Cardiac fibroblast (primary cell): Measurements from ENCODE around the gene GALNS.
A peak's percentile ranks its signal among the peaks of the same experiment; 100 is the strongest.
"Not testable (repeated sequence)": the region's sequence is repeated elsewhere in the genome, so short reads cannot be mapped to it uniquely, and the experiment has no call there.

Experiments used
- DNase-seq, 2 donors: peaks; one replicate each; pipeline versions ENCODE4 v3.0.0 to v3.0.0-alpha.2; 2010; ENCODE audit warnings: low read depth in 2 of 2
- H3K4me3 ChIP-seq, 2 donors: replicated peaks in 1 of 2; 1 replicate in 1 of 2; 2 replicates in 1 of 2; pipeline ENCODE4 v1.5.1; 2011; ENCODE audit warnings: low read depth in 2 of 2, low read length in 2 of 2, mild to moderate bottlenecking in 2 of 2, moderate library complexity in 1 of 2
- CTCF ChIP-seq: IDR thresholded peaks from one replicate; pipeline ENCODE4 v1.5.1; 2011; ENCODE audit warnings: low read depth, mild to moderate bottlenecking, low read length, inconsistent platforms

Gene GALNS

GRCh38 chr16:88796278-88796677 is 60.5 kb downstream of the GALNS start:
- DNase-seq: no peak
- no peak overlapping the region for H3K4me3 ChIP-seq

GRCh38 chr16:88793251-88793954 is 63.3 kb downstream of the GALNS start:
- TF ChIP-seq CTCF: no peak
- no peak overlapping the region for H3K4me3 ChIP-seq
- DNase-seq: no peak

More at GRCh38 chr16:88796278-88796677, 60.5 kb downstream of the GALNS start:
- TF ChIP-seq CTCF: no peak

- no peak overlapping the region for H3K4me3 ChIP-seq
- TF ChIP-seq CTCF: no peak
- DNase-seq: no peak
Observed at GRCh38 chr16:88792668-88793250, 64.0 kb downstream of the GALNS start.

- TF ChIP-seq CTCF: no peak
- DNase-seq: no peak
- no peak overlapping the region for H3K4me3 ChIP-seq
Observed at GRCh38 chr16:88792078-88792550, 64.6 kb downstream of the GALNS start.

GRCh38 chr16:88790312-88791211 is 66.2 kb downstream of the GALNS start:
- peak in 1 of 2 donors; percentile 37 for DNase-seq
- H3K4me3 ChIP-seq: no peak overlapping the region
- no peak for TF ChIP-seq CTCF

GRCh38 chr16:88789594-88789993 is 67.2 kb downstream of the GALNS start:
- no peak for TF ChIP-seq CTCF
- DNase-seq: no peak
- H3K4me3 ChIP-seq: no peak overlapping the region

- DNase-seq, H3K4me3 ChIP-seq: not testable (repeated sequence)
Observed at GRCh38 chr16:88788749-88789148, 68.0 kb downstream of the GALNS start.
